ENCODE measurements around the gene YLPM1.
"Not testable (repeated sequence)": the region's sequence is repeated elsewhere in the genome, so short reads cannot be mapped to it uniquely, and the experiment has no call there.

YLPM1 gene

GRCh38 chr14:74754899-74755298 is 8.2 kb upstream of the YLPM1 start:
- Histone ChIP-seq H3K9me3 (replicated peaks; ENCODE audit: low read length) (no peaks in the 10 kb centered on the region), H3K36me3 (ENCODE audit: insufficient read depth, low read length) (no peaks in the 10 kb centered on the region), H3K4me3 (ENCODE audit: low read length) (no peak overlapping the region), H3K27me3 (ENCODE audit: control insufficient read depth, insufficient read depth, low read length) (no peaks in the 10 kb centered on the region), H3K9ac (ENCODE audit: low read depth, low read length) (no peak overlapping the region), H3K4me2 (ENCODE audit: low read length) (no peak overlapping the region), H3K4me1 (ENCODE audit: control insufficient read depth, insufficient read depth, low read length) (no peaks in the 10 kb centered on the region)

DNA sequence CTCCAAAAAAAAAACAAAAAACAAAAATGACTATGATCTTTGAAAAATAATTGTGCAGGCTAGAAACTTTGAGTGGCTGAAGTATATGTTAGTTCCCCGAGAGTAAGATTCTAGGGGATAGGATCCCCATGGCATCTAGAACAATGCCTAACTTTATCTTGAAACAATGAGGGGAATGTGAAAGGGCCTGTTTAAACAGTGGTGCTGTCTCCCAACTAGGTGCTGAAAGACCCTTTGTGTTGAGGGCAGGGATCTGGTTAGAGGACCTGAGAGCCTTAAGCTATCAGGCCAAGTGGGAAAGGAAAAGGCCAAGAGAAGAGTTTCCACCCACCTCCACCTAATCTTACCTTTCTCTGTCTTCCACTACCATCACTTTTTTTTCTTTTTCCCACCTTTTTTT is 6.8 kb upstream of the YLPM1 start:
- Histone ChIP-seq H3K4me2 (ENCODE audit: low read length) (no peak overlapping the region), H3K27me3 (ENCODE audit: control insufficient read depth, insufficient read depth, low read length) (no peaks in the 10 kb centered on the region)

DNA sequence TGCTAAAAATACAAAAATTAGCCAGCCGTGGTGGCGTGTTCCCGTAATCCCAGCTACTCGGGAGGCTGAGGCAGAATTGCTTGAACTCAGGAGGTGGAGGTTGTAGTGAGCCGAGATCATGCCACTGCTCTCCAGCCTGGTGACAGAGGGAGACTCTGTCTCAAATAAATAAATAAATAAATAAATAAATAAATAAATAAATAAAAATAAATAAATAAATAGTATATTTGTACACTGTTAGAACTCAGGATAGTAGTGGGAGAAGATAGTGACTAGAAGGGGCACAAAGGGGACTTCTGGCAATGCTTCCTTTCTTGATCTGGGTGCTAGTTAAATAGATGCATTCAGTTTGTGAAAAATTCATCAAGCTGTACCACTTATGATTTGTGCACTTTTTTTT is 4.6 kb upstream of the YLPM1 start:
- not testable (repeated sequence) for H3K9me3 ChIP-seq (replicated peaks; ENCODE audit: low read length); H3K4me3 ChIP-seq (ENCODE audit: low read length); H3K9ac ChIP-seq (ENCODE audit: low read depth, low read length); H3K36me3 ChIP-seq (ENCODE audit: insufficient read depth, low read length); H3K27me3 ChIP-seq (ENCODE audit: control insufficient read depth, insufficient read depth, low read length); H3K4me1 ChIP-seq (ENCODE audit: control insufficient read depth, insufficient read depth, low read length); H3K4me2 ChIP-seq (ENCODE audit: low read length)

More for the DNA sequence above, 6.8 kb upstream of the YLPM1 start:
- H3K9me3 ChIP-seq (replicated peaks; ENCODE audit: low read length): no peaks in the 10 kb centered on the region
- no peak overlapping the region for H3K9ac ChIP-seq (ENCODE audit: low read depth, low read length)
- H3K4me1 ChIP-seq (ENCODE audit: control insufficient read depth, insufficient read depth, low read length): no peaks in the 10 kb centered on the region
- no peak overlapping the region for H3K4me3 ChIP-seq (ENCODE audit: low read length)
- H3K36me3 ChIP-seq (ENCODE audit: insufficient read depth, low read length): no peaks in the 10 kb centered on the region

GRCh38 chr14:74763803-74764531 is 851 bp downstream of the YLPM1 start:
- Histone ChIP-seq H3K9me3 (replicated peaks; ENCODE audit: low read length) (no peaks in the 10 kb centered on the region), H3K36me3 (ENCODE audit: insufficient read depth, low read length) (peaks cover 5% of the 10 kb centered on the region), H3K9ac (ENCODE audit: low read depth, low read length) (peak overlapping the region; percentile 99), H3K4me2 (ENCODE audit: low read length) (peak overlapping the region; percentile 100), H3K4me3 (ENCODE audit: low read length) (peak overlapping the region; percentile 88), H3K27me3 (ENCODE audit: control insufficient read depth, insufficient read depth, low read length) (no peaks in the 10 kb centered on the region), H3K4me1 (ENCODE audit: control insufficient read depth, insufficient read depth, low read length) (peaks cover 20% of the 10 kb centered on the region)

DNA sequence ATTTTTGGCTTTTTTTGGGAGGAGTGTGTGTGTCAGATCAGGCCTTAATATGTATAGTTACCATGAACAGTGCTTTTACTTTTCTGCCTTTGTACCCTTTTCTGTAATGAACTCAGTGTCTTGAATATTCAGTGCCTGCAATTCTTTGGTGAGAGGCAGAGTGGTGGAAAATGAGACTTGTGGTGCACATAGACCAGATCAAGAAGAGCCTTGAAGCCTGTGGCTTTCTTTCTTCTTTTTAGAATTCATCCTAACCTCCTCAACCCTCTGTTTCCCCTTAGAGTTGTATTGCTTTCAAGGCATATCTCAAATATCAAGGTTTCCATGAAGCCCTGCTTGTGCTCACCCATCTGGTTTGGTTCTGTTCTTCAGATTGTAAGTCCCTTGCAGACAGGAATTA is 2.6 kb downstream of the YLPM1 start:
- Histone ChIP-seq H3K9ac (ENCODE audit: low read depth, low read length) (peak overlapping the region; percentile 99), H3K4me1 (ENCODE audit: control insufficient read depth, insufficient read depth, low read length) (peaks cover 20% of the 10 kb centered on the region)

DNA sequence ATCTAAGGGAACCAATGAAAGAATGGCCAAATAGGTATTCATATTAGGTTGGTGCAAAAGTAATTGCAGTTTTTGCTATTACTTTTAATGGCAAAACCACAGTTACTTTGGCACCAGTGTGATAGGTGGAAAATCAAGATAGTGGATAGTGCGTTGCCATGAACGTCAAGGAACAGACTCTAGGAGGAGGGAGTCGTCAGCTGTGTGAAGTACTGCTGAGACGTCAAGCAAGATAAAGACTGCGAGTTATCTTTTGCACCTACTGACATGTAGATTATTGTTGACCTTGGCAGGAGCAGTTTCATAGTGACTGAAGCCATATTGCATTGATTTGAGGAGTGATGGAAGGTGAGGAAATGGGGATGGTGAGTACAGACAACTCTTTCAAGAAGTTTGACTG is 8.3 kb downstream of the YLPM1 start:
- Histone ChIP-seq H3K4me2 (ENCODE audit: low read length) (no peak overlapping the region), H3K4me3 (ENCODE audit: low read length) (no peak overlapping the region), H3K4me1 (ENCODE audit: control insufficient read depth, insufficient read depth, low read length) (peaks cover 7% of the 10 kb centered on the region), H3K36me3 (ENCODE audit: insufficient read depth, low read length) (no peaks in the 10 kb centered on the region), H3K9me3 (replicated peaks; ENCODE audit: low read length) (no peaks in the 10 kb centered on the region), H3K27me3 (ENCODE audit: control insufficient read depth, insufficient read depth, low read length) (no peaks in the 10 kb centered on the region), H3K9ac (ENCODE audit: low read depth, low read length) (no peak overlapping the region)

More for the DNA sequence above, 2.6 kb downstream of the YLPM1 start:
- H3K36me3 ChIP-seq (ENCODE audit: insufficient read depth, low read length): peaks cover 5% of the 10 kb centered on the region
- H3K9me3 ChIP-seq (replicated peaks; ENCODE audit: low read length): no peaks in the 10 kb centered on the region
- H3K27me3 ChIP-seq (ENCODE audit: control insufficient read depth, insufficient read depth, low read length): no peaks in the 10 kb centered on the region
- peak overlapping the region; percentile 100 for H3K4me2 ChIP-seq (ENCODE audit: low read length)
- peak overlapping the region; percentile 88 for H3K4me3 ChIP-seq (ENCODE audit: low read length)

DNA sequence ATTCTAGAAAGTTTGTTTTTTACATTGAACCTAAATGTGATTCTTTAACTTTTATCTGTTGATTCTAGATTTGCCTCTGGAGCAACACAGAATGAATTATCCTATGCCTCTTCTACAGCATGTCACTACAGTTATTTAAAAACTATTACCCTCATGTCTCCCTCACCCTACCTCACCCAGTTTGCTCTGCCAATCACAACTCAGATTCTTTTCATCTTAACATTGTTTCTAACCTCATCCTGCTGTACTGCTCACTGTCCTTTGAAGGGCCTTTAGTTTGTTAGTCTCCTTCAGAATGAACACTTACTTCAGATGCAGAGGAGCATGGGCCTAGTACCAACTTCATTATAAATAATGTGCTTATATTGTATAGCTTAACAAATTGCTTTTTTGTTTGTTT is 21.5 kb downstream of the YLPM1 start:
- Histone ChIP-seq H3K36me3 (ENCODE audit: insufficient read depth, low read length) (peaks cover 71% of the 10 kb centered on the region), H3K9ac (ENCODE audit: low read depth, low read length) (no peak overlapping the region), H3K27me3 (ENCODE audit: control insufficient read depth, insufficient read depth, low read length) (no peaks in the 10 kb centered on the region), H3K4me2 (ENCODE audit: low read length) (no peak overlapping the region), H3K4me3 (ENCODE audit: low read length) (no peak overlapping the region), H3K4me1 (ENCODE audit: control insufficient read depth, insufficient read depth, low read length) (no peaks in the 10 kb centered on the region), H3K9me3 (replicated peaks; ENCODE audit: low read length) (no peaks in the 10 kb centered on the region)

- Histone ChIP-seq H3K27me3 (ENCODE audit: control insufficient read depth, insufficient read depth, low read length) (no peaks in the 10 kb centered on the region), H3K4me3 (ENCODE audit: low read length) (no peak overlapping the region), H3K36me3 (ENCODE audit: insufficient read depth, low read length) (peaks cover 72% of the 10 kb centered on the region), H3K4me1 (ENCODE audit: control insufficient read depth, insufficient read depth, low read length) (no peaks in the 10 kb centered on the region), H3K9ac (ENCODE audit: low read depth, low read length) (no peak overlapping the region), H3K4me2 (ENCODE audit: low read length) (no peak overlapping the region), H3K9me3 (replicated peaks; ENCODE audit: low read length) (no peaks in the 10 kb centered on the region)
These were observed 22.0 kb downstream of the YLPM1 start for GRCh38 chr14:74785056-74785613.

DNA sequence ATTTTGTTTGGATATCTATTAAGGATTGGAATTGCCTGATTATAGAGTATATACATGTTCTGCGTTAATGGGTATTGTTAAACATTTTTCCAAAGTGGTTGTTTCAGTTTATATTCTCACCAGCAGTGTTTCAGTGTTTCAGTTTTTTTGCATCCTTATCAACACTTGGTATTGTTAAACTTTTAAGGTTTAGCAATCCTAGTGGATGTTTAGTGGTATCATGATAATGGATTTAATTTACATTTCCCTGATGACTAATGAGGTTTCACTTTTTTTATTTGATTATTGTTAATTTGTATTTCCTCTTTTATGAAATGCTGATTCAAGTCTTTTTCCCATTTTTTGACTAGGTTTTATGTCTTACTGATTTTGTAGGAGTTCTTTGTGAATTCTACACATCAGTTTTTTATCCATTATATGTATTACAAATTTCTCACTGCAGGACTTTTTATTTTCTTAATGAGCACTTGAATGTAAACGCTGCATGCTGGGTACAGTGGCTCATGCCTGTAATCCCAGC is 23.7 kb downstream of the YLPM1 start:
- no peak overlapping the region for H3K4me2 ChIP-seq (ENCODE audit: low read length)
- H3K36me3 ChIP-seq (ENCODE audit: insufficient read depth, low read length): peaks cover 58% of the 10 kb centered on the region
- no peaks in the 10 kb centered on the region for H3K9me3 ChIP-seq (replicated peaks; ENCODE audit: low read length)
- no peaks in the 10 kb centered on the region for H3K4me1 ChIP-seq (ENCODE audit: control insufficient read depth, insufficient read depth, low read length)
- H3K9ac ChIP-seq (ENCODE audit: low read depth, low read length): no peak overlapping the region
- H3K27me3 ChIP-seq (ENCODE audit: control insufficient read depth, insufficient read depth, low read length): no peaks in the 10 kb centered on the region
- H3K4me3 ChIP-seq (ENCODE audit: low read length): no peak overlapping the region

DNA sequence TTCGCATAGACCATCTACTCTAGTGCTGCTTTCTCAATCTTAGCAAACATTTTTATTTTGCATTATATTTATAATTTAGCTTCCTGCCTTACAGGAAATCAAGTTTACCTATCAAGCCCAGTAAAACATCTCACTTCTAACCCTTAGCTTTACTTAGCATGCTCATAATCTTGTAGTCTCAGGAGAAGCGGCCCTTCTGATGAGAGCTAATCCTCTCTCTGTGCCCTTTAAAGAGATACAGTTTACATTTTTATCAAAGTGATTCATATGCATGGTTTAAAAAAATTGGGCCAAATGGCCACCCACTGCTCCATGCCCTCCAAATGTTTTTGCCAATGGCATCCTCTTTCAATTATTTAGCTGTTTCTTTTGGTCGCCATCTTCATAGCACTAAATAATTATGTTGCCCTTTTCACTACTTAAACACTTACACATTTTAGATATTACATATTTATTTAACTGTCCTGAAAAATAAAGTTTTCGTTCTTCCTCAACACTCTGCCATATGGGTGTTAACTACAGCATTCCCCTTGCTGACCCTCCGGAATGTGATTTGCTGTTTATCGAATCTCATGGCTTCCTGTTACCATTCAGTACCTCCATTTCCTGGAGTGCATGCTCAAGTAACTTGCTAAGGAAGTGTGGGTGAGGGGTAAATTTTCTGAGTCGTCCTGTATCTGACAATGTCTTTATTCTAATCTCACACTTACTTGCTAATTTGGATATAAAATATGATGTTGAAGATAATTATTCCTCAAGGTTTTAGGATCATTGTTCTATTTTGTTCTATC is 29.3 kb downstream of the YLPM1 start:
- Histone ChIP-seq H3K9me3 (replicated peaks; ENCODE audit: low read length) (no peaks in the 10 kb centered on the region), H3K4me3 (ENCODE audit: low read length) (no peak overlapping the region), H3K27me3 (ENCODE audit: control insufficient read depth, insufficient read depth, low read length) (no peaks in the 10 kb centered on the region), H3K36me3 (ENCODE audit: insufficient read depth, low read length) (peaks cover 20% of the 10 kb centered on the region), H3K9ac (ENCODE audit: low read depth, low read length) (no peak overlapping the region), H3K4me1 (ENCODE audit: control insufficient read depth, insufficient read depth, low read length) (peaks cover 15% of the 10 kb centered on the region), H3K4me2 (ENCODE audit: low read length) (no peak overlapping the region)

DNA sequence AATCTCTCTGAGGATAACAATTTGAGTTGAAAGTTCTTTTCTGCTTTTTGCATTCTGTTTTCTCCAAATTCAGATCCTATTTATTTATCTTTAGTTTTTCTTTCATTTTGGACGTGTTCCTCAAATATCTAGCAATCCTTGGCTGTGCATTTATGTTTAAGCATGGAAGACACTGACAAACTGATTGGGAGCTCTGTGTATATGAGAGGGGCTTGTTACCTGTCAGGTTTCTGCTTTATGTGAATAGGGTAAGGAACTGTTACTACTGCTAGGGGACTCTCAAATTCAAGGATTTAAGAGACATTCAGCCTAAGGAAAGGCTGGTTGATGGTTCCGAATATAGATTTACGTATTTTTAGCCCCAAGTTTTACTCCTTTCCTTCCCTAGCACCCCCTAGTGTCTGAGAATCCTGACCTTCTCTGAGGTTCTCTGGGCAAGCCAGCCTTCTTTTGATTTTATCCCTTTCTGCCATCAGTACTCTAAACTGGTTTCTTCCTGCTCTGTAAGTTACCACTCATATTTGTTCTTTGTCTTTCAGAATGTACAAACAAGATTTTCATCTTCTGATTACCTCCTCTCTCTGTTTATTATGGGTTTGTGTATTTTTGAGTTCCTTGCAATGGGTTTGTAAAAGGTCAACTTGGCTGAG is 30.5 kb downstream of the YLPM1 start:
- Histone ChIP-seq H3K4me2 (ENCODE audit: low read length) (no peak overlapping the region), H3K4me3 (ENCODE audit: low read length) (no peak overlapping the region), H3K4me1 (ENCODE audit: control insufficient read depth, insufficient read depth, low read length) (peaks cover 15% of the 10 kb centered on the region), H3K36me3 (ENCODE audit: insufficient read depth, low read length) (peaks cover 27% of the 10 kb centered on the region), H3K9ac (ENCODE audit: low read depth, low read length) (no peak overlapping the region), H3K27me3 (ENCODE audit: control insufficient read depth, insufficient read depth, low read length) (no peaks in the 10 kb centered on the region), H3K9me3 (replicated peaks; ENCODE audit: low read length) (no peaks in the 10 kb centered on the region)
